Left lung (tissue), 10 donors: Measurements from ENCODE around the gene ZNF189. TPM values are rescaled to one million over a fixed set of nuclear protein-coding genes. Genes with fewer than 3 reads are reported as not detected.

ENCODE experiments used
- ATAC-seq: fragments of 200-7000 bp; cut with Tn5 transposase; one replicate; pipeline ENCODE4 v1.9.1; 2020; ENCODE audit warnings: moderate library complexity
- DNase-seq, 4 donors: peaks; one replicate each; pipeline ENCODE4 v3.0.0-alpha.2; 2013 to 2020
- H3K27ac ChIP-seq, 2 donors: fragments of 200-600 bp; sonication (generic) in 1 of 2; one replicate each; pipeline versions ENCODE4 v1.5.0 to v1.8.0; 2020 to 2021
- H3K27me3 ChIP-seq, 2 donors: fragments of 200-600 bp; sonication (generic) in 1 of 2; one replicate each; pipeline versions ENCODE4 v1.5.0 to v1.8.0; 2020 to 2021
- H3K36me3 ChIP-seq, 2 donors: fragments of 200-600 bp; sonication (generic) in 1 of 2; one replicate each; pipeline versions ENCODE4 v1.5.0 to v1.8.0; 2020 to 2021
- H3K4me1 ChIP-seq, 2 donors: fragments of 200-600 bp; one replicate each; pipeline ENCODE4 v1.8.0; 2021
- H3K4me3 ChIP-seq, 2 donors: fragments of 200-600 bp; sonication (generic) in 1 of 2; one replicate each; pipeline versions ENCODE4 v1.5.0 to v1.8.0; 2020 to 2021; ENCODE audit warnings: mild to moderate bottlenecking in 1 of 2
- H3K9me3 ChIP-seq, 2 donors: fragments of 200-600 bp; sonication (generic) in 1 of 2; one replicate each; pipeline versions ENCODE4 v1.5.0 to v1.8.0; 2020 to 2021
- intact Hi-C, 2 donors: fragments of 100-400 bp; cut with DNase I; formaldehyde crosslinking; loops; one replicate each; pipeline versions ENCODE4 v1.11.2 to v1.14.2; 2022
- polyA plus RNA-seq, 6 donors: library from polyadenylated mRNA; unstranded; fragments of 120-200 nt; gene quantifications; one replicate each; pipeline ENCODE4 v1.2.1, GENCODE V29; 2013; ENCODE audit not compliant: insufficient read length in 6 of 6
- total RNA-seq, 2 donors: library from RNA; stranded (reverse); fragmentation: NEBNext Ultra II Directional; extraction: Animal tissue kit (Norgen Biotek cat#: 25700); gene quantifications; one replicate each; pipeline ENCODE4 v1.2.1, GENCODE V29; 2021
- TF ChIP-seq, protein P1 (sequence below), 2 donors: fragments of 200-600 bp; sonication (generic) in 1 of 2; IDR thresholded peaks; one replicate each; pipeline versions ENCODE4 v1.5.0 to v1.8.0; 2021; ENCODE audit warnings: antibody characterized with exemption in 2 of 2
- donor health status: DM: no; HTN: yes; CAD: no.
- donor health status: DM: no; HTN: no; CAD: no.

Gene ZNF189
- total and polyA plus RNA-seq, 8 donors = 15.7 to 45.1 (median 37.9) TPM

DNA sequence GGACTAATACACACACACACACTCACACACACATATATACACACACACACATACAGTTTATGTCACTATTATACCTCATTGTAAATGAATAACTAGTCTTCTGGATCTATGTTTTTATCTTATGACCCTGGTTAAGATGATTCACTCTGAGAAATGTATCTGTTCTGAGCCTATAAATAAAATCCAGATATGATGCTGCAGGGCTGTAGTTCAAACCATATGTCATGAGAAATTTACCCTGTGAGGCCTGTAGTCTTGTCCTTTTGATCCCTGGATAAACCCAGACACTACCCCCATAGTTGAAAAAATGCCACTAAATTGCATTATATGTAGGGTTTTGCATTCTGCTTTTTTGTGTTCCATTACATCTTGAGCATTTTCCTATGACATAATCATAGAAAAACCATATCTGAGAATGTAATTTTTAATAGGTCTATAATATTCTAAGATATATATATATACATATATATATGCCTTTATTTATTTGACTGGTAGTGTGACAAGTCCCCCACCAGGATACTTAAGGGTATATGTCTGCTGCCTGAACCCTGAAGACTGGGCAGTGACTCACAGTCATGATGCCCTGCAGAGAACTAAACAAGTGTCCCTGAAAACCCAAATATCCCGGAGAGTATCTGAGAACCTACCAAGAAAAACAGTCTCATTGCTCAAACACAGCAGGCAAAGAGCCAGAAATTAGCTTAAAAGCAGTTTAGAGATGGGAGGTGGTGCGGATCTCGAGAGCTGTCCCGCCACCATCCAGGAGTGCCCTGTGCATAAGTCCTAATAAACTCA is 55.3 kb downstream of the ZNF189 start:
- peaks cover 0 to 24% of the 10 kb centered on the region in 2 donors for H3K27me3 ChIP-seq
- TF ChIP-seq, protein P1, sequence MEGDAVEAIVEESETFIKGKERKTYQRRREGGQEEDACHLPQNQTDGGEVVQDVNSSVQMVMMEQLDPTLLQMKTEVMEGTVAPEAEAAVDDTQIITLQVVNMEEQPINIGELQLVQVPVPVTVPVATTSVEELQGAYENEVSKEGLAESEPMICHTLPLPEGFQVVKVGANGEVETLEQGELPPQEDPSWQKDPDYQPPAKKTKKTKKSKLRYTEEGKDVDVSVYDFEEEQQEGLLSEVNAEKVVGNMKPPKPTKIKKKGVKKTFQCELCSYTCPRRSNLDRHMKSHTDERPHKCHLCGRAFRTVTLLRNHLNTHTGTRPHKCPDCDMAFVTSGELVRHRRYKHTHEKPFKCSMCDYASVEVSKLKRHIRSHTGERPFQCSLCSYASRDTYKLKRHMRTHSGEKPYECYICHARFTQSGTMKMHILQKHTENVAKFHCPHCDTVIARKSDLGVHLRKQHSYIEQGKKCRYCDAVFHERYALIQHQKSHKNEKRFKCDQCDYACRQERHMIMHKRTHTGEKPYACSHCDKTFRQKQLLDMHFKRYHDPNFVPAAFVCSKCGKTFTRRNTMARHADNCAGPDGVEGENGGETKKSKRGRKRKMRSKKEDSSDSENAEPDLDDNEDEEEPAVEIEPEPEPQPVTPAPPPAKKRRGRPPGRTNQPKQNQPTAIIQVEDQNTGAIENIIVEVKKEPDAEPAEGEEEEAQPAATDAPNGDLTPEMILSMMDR (IDR thresholded peaks at IDR 0.05) = no peak
- no peak overlapping the region for H3K4me3 ChIP-seq
- DNase-seq (no peak), ATAC-seq (no peak)
- intact Hi-C loops = no loop called here
- H3K27ac ChIP-seq = no peak overlapping the region
- no peaks in the 10 kb centered on the region for H3K9me3 ChIP-seq
- H3K36me3 ChIP-seq = no peaks in the 10 kb centered on the region
- H3K4me1 ChIP-seq = no peaks in the 10 kb centered on the region

DNA sequence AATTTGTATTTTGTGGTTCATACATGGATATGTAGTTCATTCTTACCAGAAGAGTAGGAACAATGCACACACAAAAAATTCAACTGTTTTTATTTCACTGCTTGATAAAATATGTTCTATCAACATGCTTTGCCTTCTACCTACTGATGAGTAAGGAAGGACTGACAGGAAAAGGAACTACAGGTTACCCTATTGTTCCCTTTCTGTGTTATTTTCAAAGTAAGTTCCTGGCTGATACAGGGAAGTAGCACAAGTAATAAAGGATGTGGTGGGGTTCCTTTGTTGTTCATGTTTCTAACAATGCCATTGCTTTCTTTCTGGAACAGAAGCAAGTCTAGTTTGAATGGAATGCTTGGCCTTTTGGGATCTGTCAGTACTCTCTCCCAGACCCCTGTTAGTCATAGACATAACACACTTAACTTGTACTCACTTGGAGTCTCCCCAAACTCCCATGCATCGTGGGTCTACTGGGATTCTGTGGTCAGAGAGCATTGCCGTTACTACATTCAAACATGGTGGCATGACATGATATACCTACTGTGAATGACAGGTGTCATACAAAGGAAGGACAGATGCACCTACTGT is 57.1 kb downstream of the ZNF189 start:
- TF ChIP-seq, protein P1 (IDR thresholded peaks at IDR 0.05) = no peak
- Histone ChIP-seq H3K36me3 (no peaks in the 10 kb centered on the region), H3K27me3 (peaks cover 0 to 6% of the 10 kb centered on the region in 2 donors), H3K4me1 (no peaks in the 10 kb centered on the region), H3K9me3 (no peaks in the 10 kb centered on the region), H3K4me3 (no peak overlapping the region), H3K27ac (no peak overlapping the region)
- no peak for DNase-seq
- no peak for ATAC-seq
- intact Hi-C loops = no loop called here

DNA sequence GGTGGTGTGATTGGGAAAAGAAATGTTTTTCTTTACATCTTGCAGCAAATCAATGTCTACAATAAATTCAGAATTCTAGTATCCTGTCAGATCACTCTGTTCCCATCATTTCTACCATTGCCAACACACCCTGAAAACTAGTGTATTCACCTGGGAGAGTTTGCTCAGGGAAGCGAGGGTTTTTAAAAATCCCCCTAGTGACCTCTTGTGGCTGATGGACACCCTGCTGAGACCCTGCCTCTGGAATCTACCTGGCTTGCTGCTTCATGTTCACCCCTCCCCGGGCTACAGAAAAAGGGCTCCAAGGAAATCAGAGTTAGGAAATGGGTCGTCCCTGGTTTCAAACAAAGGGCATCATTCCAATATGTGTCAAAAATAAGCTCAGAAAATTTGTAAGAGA is 58.4 kb downstream of the ZNF189 start:
- H3K36me3 ChIP-seq = no peaks in the 10 kb centered on the region
- no peak overlapping the region for H3K4me3 ChIP-seq
- no peak for ATAC-seq
- no peak for DNase-seq
- no peak overlapping the region for H3K27ac ChIP-seq
- no peaks in the 10 kb centered on the region for H3K27me3 ChIP-seq
- TF ChIP-seq, protein P1 (IDR thresholded peaks at IDR 0.05) = no peak
- H3K4me1 ChIP-seq = no peaks in the 10 kb centered on the region
- H3K9me3 ChIP-seq = no peaks in the 10 kb centered on the region
- intact Hi-C loops = no loop called here

DNA sequence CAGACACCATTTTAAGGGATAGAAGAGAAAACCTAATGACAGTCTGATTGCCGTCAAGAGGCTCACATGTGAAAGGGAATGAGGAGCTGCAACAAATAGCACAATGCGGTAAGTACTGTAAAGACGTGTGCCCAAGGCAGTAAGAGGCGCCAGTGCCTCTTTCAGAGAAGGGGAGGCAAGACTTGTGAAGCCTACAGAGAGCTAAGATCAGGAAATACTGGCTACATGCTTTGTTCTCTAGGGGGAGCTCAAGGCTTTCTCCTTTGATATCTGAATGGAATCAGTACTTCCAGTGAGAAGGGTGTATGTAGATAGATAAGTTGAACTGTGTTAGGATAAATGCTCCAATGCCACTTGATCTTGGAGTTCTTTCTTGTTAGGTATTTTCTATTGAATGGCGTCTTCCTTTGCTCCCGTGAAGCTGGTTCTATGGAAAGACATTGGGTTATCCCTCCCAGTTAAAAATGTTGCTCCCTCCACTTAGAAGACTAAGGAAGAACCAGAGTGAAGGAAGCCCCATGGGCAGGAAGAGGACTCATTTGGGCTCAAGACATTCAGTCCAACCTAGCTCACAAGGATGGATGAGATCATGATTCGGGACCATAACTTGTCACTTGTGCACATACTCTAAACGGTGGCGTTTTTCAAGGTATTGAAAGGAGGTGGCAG is 60.4 kb downstream of the ZNF189 start:
- no peaks in the 10 kb centered on the region for H3K36me3 ChIP-seq
- H3K4me1 ChIP-seq = no peaks in the 10 kb centered on the region
- no peak overlapping the region for H3K4me3 ChIP-seq
- ATAC-seq (peak; percentile 99), DNase-seq (peak in 2 of 4 donors; percentile 31 to 67)
- TF ChIP-seq, protein P1 (IDR thresholded peaks at IDR 0.05) = peak; percentile 36 to 62
- H3K9me3 ChIP-seq = no peaks in the 10 kb centered on the region
- intact Hi-C loops = no loop called here
- H3K27me3 ChIP-seq = peaks cover 0 to 8% of the 10 kb centered on the region in 2 donors
- no peak overlapping the region for H3K27ac ChIP-seq

Other genes starting within 250 kb of the ZNF189 start
- gene BAAT, start 13.8 kb upstream of the ZNF189 start, total RNA-seq = 10 to 100 TPM in 1 of 2 donors, 1 to 10 TPM in 1; 1.0 to 18.6 TPM
- gene BAAT, start 13.8 kb upstream of the ZNF189 start, polyA plus RNA-seq = under 1 TPM; 0.28 to 0.74 (median 0.54) TPM
- 10 to 100 TPM; 10.2 to 11.7 TPM for gene MRPL50, start 233 bp upstream of the ZNF189 start, total RNA-seq
- gene MRPL50, start 233 bp upstream of the ZNF189 start, polyA plus RNA-seq = 10 to 100 TPM; 20.3 to 24.6 (median 22.2) TPM
- gene ALDOB, start 36.9 kb downstream of the ZNF189 start, total RNA-seq = not detected
- 1 to 10 TPM; 2.2 to 7.4 (median 2.4) TPM for gene ALDOB, start 36.9 kb downstream of the ZNF189 start, polyA plus RNA-seq
- gene RNF20, start 135.0 kb downstream of the ZNF189 start, total RNA-seq = 10 to 100 TPM; 37.7 to 39.9 TPM
- 10 to 100 TPM; 52.3 to 64.5 (median 54.6) TPM for gene RNF20, start 135.0 kb downstream of the ZNF189 start, polyA plus RNA-seq
- not detected for gene PPP3R2, start 196.1 kb downstream of the ZNF189 start, total RNA-seq
- gene PPP3R2, start 196.1 kb downstream of the ZNF189 start, polyA plus RNA-seq = under 1 TPM in 1 of 6 donors, not detected in 5; 0.07 TPM